HepG2 (cell line): ENCODE results near the gene PPP1R15B. TPM values are rescaled to one million over a fixed set of nuclear protein-coding genes. Genes with fewer than 3 reads are reported as not detected.

Experiments
- GLI4 ChIP-seq: sonication (generic); formaldehyde crosslinking; IDR thresholded peaks from 2 replicates; pipeline ENCODE4 v1.5.1; 2020; ENCODE audit warnings: missing genetic modification reagents, mild to moderate bottlenecking, moderate library complexity, borderline replicate concordance
- MIXL1 ChIP-seq: IDR thresholded peaks from 2 replicates; pipeline ENCODE4 v1.6.1; 2016
- RXRA ChIP-seq: sonication (generic); formaldehyde crosslinking; IDR thresholded peaks from 2 replicates; pipeline ENCODE4 v1.5.1; 2020; ENCODE audit warnings: missing genetic modification reagents
- ZMYM3 ChIP-seq: sonication (generic); formaldehyde crosslinking; IDR thresholded peaks from 2 replicates; pipeline ENCODE4 v1.5.1; 2020; ENCODE audit warnings: mild to moderate bottlenecking, missing genetic modification reagents
- ZMYM4 ChIP-seq: sonication (generic); formaldehyde crosslinking; IDR thresholded peaks from 2 replicates; pipeline ENCODE4 v1.8.1; 2023; ENCODE audit warnings: mild to moderate bottlenecking, missing genetic modification reagents
- ZNF350 ChIP-seq: sonication (generic); formaldehyde crosslinking; IDR thresholded peaks from 2 replicates; pipeline ENCODE4 v1.4.0; 2020; ENCODE audit warnings: mild to moderate bottlenecking, low read depth, missing genetic modification reagents, borderline replicate concordance
- ZNF609 ChIP-seq: sonication (generic); formaldehyde crosslinking; IDR thresholded peaks from 2 replicates; pipeline ENCODE4 v1.4.0; 2020; ENCODE audit warnings: mild to moderate bottlenecking, missing genetic modification reagents, borderline replicate concordance
- polyA plus RNA-seq, 8 experiments: library from polyadenylated mRNA; depleted of rRNA in 3 of 8; stranded (reverse) in 7 of 8; unstranded in 1 of 8; fragments of >200 nt; fragmentation: Illumina TruSeq in 4 of 8; extraction: Trizol in 4 of 8; gene quantifications; 2 replicates each; pipeline versions ENCODE4 v1.2.1 to v1.2.3, GENCODE V29; 2011 to 2016; ENCODE audit warnings: low read depth in 4 of 8, missing spikeins in 1 of 8, mixed read lengths in 1 of 8; ENCODE audit not compliant: insufficient read depth in 1 of 8
- total RNA-seq, 5 experiments: library from RNA; depleted of rRNA; stranded (reverse); fragments of >200 nt; fragmentation: Illumina TruSeq; extraction: Trizol; gene quantifications; 2 replicates each; pipeline ENCODE4 v1.2.3, GENCODE V29; 2016; ENCODE audit warnings: low read depth in 1 of 5
- TF ChIP-seq, protein P1 (sequence below): sonication (generic); formaldehyde crosslinking; IDR thresholded peaks from 2 replicates; pipeline ENCODE4; 2020; ENCODE audit warnings: missing genetic modification reagents, mild to moderate bottlenecking, borderline replicate concordance

The PPP1R15B gene
- total and polyA plus RNA-seq, 2 of the 13 experiments (the other 11 are each of a cell fraction or from before 2014, with no cell fraction given) = 13.4 to 23.8 TPM

DNA sequence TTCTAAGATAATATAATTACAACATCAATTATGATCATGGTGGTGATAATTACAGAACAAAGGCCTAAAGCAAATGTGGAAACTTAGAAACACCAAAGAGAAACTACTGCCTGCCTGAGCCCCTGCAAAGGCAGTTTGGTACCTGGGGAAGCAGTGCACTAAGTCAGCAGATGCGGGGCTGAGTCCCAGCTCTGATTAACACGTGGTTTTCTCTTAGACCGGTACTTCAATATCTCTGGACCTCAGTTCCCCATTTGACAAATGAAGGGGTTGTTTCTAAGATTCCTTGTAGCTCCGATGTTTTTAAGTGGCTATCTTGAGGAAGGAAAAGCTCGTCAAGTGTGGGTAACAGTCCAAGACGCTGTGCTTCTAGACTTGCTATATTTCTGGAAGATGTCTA, 35.2 kb downstream of the PPP1R15B start (continued):
- TF ChIP-seq ZNF350 = no peak
- no peak for TF ChIP-seq RXRA
- no peak for TF ChIP-seq ZMYM3 (CRISPR knock-in tag)
- no peak for TF ChIP-seq ZMYM4 (CRISPR knock-in tag)
- no peak for TF ChIP-seq MIXL1 (CRISPR knock-in tag)
- no peak for TF ChIP-seq GLI4 (CRISPR knock-in tag)
- no peak for TF ChIP-seq ZNF609
- TF ChIP-seq, protein P1, sequence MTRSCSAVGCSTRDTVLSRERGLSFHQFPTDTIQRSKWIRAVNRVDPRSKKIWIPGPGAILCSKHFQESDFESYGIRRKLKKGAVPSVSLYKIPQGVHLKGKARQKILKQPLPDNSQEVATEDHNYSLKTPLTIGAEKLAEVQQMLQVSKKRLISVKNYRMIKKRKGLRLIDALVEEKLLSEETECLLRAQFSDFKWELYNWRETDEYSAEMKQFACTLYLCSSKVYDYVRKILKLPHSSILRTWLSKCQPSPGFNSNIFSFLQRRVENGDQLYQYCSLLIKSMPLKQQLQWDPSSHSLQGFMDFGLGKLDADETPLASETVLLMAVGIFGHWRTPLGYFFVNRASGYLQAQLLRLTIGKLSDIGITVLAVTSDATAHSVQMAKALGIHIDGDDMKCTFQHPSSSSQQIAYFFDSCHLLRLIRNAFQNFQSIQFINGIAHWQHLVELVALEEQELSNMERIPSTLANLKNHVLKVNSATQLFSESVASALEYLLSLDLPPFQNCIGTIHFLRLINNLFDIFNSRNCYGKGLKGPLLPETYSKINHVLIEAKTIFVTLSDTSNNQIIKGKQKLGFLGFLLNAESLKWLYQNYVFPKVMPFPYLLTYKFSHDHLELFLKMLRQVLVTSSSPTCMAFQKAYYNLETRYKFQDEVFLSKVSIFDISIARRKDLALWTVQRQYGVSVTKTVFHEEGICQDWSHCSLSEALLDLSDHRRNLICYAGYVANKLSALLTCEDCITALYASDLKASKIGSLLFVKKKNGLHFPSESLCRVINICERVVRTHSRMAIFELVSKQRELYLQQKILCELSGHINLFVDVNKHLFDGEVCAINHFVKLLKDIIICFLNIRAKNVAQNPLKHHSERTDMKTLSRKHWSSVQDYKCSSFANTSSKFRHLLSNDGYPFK (CRISPR knock-in tag) = no peak
